ENCODE data around the gene ERBB2. TPM values are rescaled to one million over a fixed set of nuclear protein-coding genes. Genes with fewer than 3 reads are reported as not detected.
A peak's percentile ranks its signal among the peaks of the same experiment; 100 is the strongest.

Gene ERBB2
- total RNA-seq, 2 experiments from 2014 or later = 2.4 to 4.6 TPM

DNA sequence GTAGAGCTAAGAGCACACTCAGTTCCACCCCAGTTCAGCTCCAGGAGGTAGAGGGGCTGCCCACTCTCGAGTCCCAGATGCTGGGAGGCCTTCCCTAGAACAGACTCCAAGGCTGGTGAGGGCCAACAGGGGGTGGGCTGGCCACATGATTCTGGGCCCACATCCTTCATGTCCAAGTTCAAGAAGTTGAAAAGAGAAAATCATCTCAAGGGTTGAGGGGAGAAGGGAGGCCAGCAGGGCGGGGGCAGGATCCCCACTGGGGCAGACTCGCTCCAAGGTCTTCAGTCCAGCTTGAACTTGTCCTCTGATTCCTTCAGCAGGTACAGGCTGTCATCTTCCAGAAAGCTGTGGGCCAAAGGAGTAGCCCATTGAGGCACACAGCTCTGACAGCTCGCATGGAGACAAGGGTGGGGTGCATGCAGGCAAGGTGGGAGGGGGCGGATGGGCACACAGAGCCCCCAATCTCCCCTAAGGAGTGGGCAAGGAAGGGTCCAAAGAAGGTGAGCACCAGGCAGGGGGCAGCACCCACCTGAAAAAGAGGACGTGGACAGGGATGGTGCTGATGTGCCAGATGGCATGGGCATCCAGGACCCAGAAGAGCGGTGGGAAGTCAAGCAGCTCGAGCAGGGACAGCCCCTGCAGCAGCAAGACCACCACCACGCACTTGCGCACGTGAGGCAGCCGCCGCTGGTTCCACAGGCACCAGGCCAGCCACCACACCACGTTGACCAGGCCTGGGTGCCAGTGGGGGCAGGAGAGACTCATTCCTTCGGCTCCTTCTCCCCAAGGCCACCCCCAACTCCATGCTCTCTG, 27.1 kb upstream of the ERBB2 start:
- Mint-ChIP-seq H3K27ac (no peak overlapping the region), H3K36me3 (ENCODE audit: low read depth) (no peaks in the 10 kb centered on the region), H3K4me3 (no peak overlapping the region), H3K9me3 (no peaks in the 10 kb centered on the region), H3K27me3 (peaks cover 17% of the 10 kb centered on the region), H3K4me1 (ENCODE audit: low read depth) (peaks cover 41% of the 10 kb centered on the region)
- intact Hi-C loops (cut with DNase I, micrococcal nuclease) = loop anchor here in 1 of 2 experiments (1.0 kb wide), 1 partner anchor 50 kb away; no protein-coding TSS in a partner anchor
- ATAC-seq (ENCODE audit: poor library complexity) (no peak), DNase-seq (no peak)
- TF ChIP-seq, protein P1, sequence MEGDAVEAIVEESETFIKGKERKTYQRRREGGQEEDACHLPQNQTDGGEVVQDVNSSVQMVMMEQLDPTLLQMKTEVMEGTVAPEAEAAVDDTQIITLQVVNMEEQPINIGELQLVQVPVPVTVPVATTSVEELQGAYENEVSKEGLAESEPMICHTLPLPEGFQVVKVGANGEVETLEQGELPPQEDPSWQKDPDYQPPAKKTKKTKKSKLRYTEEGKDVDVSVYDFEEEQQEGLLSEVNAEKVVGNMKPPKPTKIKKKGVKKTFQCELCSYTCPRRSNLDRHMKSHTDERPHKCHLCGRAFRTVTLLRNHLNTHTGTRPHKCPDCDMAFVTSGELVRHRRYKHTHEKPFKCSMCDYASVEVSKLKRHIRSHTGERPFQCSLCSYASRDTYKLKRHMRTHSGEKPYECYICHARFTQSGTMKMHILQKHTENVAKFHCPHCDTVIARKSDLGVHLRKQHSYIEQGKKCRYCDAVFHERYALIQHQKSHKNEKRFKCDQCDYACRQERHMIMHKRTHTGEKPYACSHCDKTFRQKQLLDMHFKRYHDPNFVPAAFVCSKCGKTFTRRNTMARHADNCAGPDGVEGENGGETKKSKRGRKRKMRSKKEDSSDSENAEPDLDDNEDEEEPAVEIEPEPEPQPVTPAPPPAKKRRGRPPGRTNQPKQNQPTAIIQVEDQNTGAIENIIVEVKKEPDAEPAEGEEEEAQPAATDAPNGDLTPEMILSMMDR (IDR thresholded peaks at IDR 0.05) = peak; percentile 13
- Histone ChIP-seq H3K36me3 (ENCODE audit: insufficient read depth, low read length) (no peaks in the 10 kb centered on the region), H3K4me1 (ENCODE audit: insufficient read depth, low read length) (peaks cover 51% of the 10 kb centered on the region), H3K27ac (ENCODE audit: low read depth in 1 of 2, low read length in 2 of 2) (no peak overlapping the region), H3K9me3 (ENCODE audit: control insufficient read depth in 1 of 2, insufficient read depth in 1 of 2, low read length in 2 of 2) (no peaks in the 10 kb centered on the region), H3K4me3 (ENCODE audit: low read length) (no peak overlapping the region), H3K27me3 (ENCODE audit: control insufficient read depth in 1 of 2, insufficient read depth in 2 of 2, low read length in 2 of 2) (peaks cover 15 to 17% of the 10 kb centered on the region in 2 experiments)
- POLR2A ChIA-PET = interaction anchor here (1.3 kb wide), 1 partner anchor 15 kb away, joined by 3 read pairs; the partner anchor contains the start of gene PGAP3
- CTCF ChIA-PET = interaction anchor here (2.3 kb wide), 1 partner anchor 50 kb away, joined by 19 read pairs; no protein-coding TSS in a partner anchor

GRCh38 chr17:39673335-39674081, 26.4 kb upstream of the ERBB2 start:
- H3K4me1 ChIP-seq (ENCODE audit: insufficient read depth, low read length) = peaks cover 51% of the 10 kb centered on the region
- H3K9me3 Mint-ChIP-seq = no peaks in the 10 kb centered on the region
- POLR2A ChIA-PET = interaction anchor here (1.3 kb wide), 1 partner anchor 14 kb away, joined by 3 read pairs; the partner anchor contains the start of gene PGAP3
- peaks cover 46% of the 10 kb centered on the region for H3K4me1 Mint-ChIP-seq (ENCODE audit: low read depth)
- TF ChIP-seq, protein P1 (IDR thresholded peaks at IDR 0.05) = no peak
- no peaks in the 10 kb centered on the region for H3K36me3 Mint-ChIP-seq (ENCODE audit: low read depth)
- H3K27ac ChIP-seq (ENCODE audit: low read depth in 1 of 2, low read length in 2 of 2) = no peak overlapping the region
- no peaks in the 10 kb centered on the region for H3K36me3 ChIP-seq (ENCODE audit: insufficient read depth, low read length)
- intact Hi-C loops (cut with DNase I, micrococcal nuclease) = no loop called here
- CTCF ChIA-PET = no interaction called here
- DNase-seq (no peak), ATAC-seq (ENCODE audit: poor library complexity) (no peak)
- H3K27me3 ChIP-seq (ENCODE audit: control insufficient read depth in 1 of 2, insufficient read depth in 2 of 2, low read length in 2 of 2) = peaks cover 15 to 17% of the 10 kb centered on the region in 2 experiments
- H3K27me3 Mint-ChIP-seq = peaks cover 14% of the 10 kb centered on the region
- no peaks in the 10 kb centered on the region for H3K9me3 ChIP-seq (ENCODE audit: control insufficient read depth in 1 of 2, insufficient read depth in 1 of 2, low read length in 2 of 2)
- H3K27ac Mint-ChIP-seq = no peak overlapping the region
- no peak overlapping the region for H3K4me3 Mint-ChIP-seq
- no peak overlapping the region for H3K4me3 ChIP-seq (ENCODE audit: low read length)

GRCh38 chr17:39674179-39674578, 25.7 kb upstream of the ERBB2 start:
- Mint-ChIP-seq H3K27ac (no peak overlapping the region), H3K4me3 (no peak overlapping the region), H3K4me1 (ENCODE audit: low read depth) (peaks cover 49% of the 10 kb centered on the region), H3K36me3 (ENCODE audit: low read depth) (no peaks in the 10 kb centered on the region), H3K9me3 (no peaks in the 10 kb centered on the region), H3K27me3 (peaks cover 10% of the 10 kb centered on the region)
- H3K4me1 ChIP-seq (ENCODE audit: insufficient read depth, low read length) = peaks cover 52% of the 10 kb centered on the region
- ATAC-seq (ENCODE audit: poor library complexity) (no peak), DNase-seq (no peak)
- no peaks in the 10 kb centered on the region for H3K9me3 ChIP-seq (ENCODE audit: control insufficient read depth in 1 of 2, insufficient read depth in 1 of 2, low read length in 2 of 2)
- H3K36me3 ChIP-seq (ENCODE audit: insufficient read depth, low read length) = no peaks in the 10 kb centered on the region
- no peak overlapping the region for H3K4me3 ChIP-seq (ENCODE audit: low read length)
- peaks cover 10 to 15% of the 10 kb centered on the region in 2 experiments for H3K27me3 ChIP-seq (ENCODE audit: control insufficient read depth in 1 of 2, insufficient read depth in 2 of 2, low read length in 2 of 2)
- TF ChIP-seq, protein P1 (IDR thresholded peaks at IDR 0.05) = no peak
- ChIA-PET POLR2A (no interaction called here), CTCF (interaction anchor here (1.6 kb wide), 1 partner anchor 56 kb away, joined by 3 read pairs; the partner anchor contains the start of gene MIEN1)
- no peak overlapping the region for H3K27ac ChIP-seq (ENCODE audit: low read depth in 1 of 2, low read length in 2 of 2)
- intact Hi-C loops (cut with DNase I, micrococcal nuclease) = no loop called here

Measured in CD4-positive, alpha-beta T cell (primary cell).